K562 (cell line): ENCODE data around the gene MUC3A. TPM values are rescaled to one million over a fixed set of nuclear protein-coding genes. Genes with fewer than 3 reads are reported as not detected.

ENCODE experiments used
- ATAC-seq: fragments of 200-7000 bp; cut with Tn5 transposase; 3 replicates; pipeline ENCODE4 v1.9.1; 2020; ENCODE audit warnings: moderate library complexity
- BruUV-seq: library from RNA; stranded (reverse); fragments of 400-500 nt; replicated peaks from 2 replicates; lab custom pipeline; 2021; lab: Mats Ljungman, UMichigan
- CTCF ChIA-PET: fragments of 300-600 bp; formaldehyde crosslinking; extraction: SDS; loops from one replicate; lab custom pipeline; 2021; ENCODE audit warnings: low intra/inter-chr PET ratio; lab: Yijun Ruan, JAX
- POLR2A ChIA-PET: fragments of 300-600, 350-650 bp; sonication (Branson Sonifier 250); formaldehyde crosslinking; extraction: SDS; loops from one replicate; lab custom pipeline; 2021; ENCODE audit warnings: antibody characterized with exemption, inconsistent platforms; lab: Yijun Ruan, JAX
- DNase-seq, 4 experiments: peaks; one replicate each; pipeline versions ENCODE4 v3.0.0 to v3.0.0-alpha.2; 2011 to 2018; ENCODE audit warnings: low spot score in 3 of 4, mixed read lengths in 3 of 4; ENCODE audit errors: extremely low read depth in 1 of 4
- FAIRE-seq: peaks from 2 replicates; lab custom pipeline; 2011; peaks lifted over from hg19 to GRCh38; lab: Jason Lieb, UNC
- H2AFZ ChIP-seq: 2 replicates; pipeline ENCODE4 v1.6.0; 2011; ENCODE audit warnings: low read depth, low read length, control low read depth, inconsistent platforms
- H3K27ac ChIP-seq: fragments of 200-600 bp; 3 replicates; pipeline ENCODE4 v1.8.0; 2011; ENCODE audit warnings: low read depth, mild to moderate bottlenecking, control low read depth, inconsistent platforms, low read length, moderate library complexity, mixed read lengths; ENCODE audit errors: extremely low read depth
- H3K27me3 ChIP-seq, 2 experiments: fragments of 300-600 bp in 1 of 2; 2 replicates in 1 of 2; 3 replicates in 1 of 2; pipeline versions ENCODE4 v1.6.0 to v1.8.0; 2011; ENCODE audit warnings: inconsistent platforms in 2 of 2, low read length in 2 of 2, mild to moderate bottlenecking in 1 of 2, mixed read lengths in 1 of 2, moderate library complexity in 1 of 2; ENCODE audit not compliant: control insufficient read depth in 2 of 2, insufficient read depth in 2 of 2
- H3K36me3 ChIP-seq: fragments of 300-600 bp; 3 replicates; pipeline ENCODE4 v1.8.0; 2011; ENCODE audit warnings: mild to moderate bottlenecking, low read length, inconsistent platforms; ENCODE audit not compliant: control insufficient read depth, insufficient read depth
- H3K4me1 ChIP-seq, 2 experiments: fragments of 200-600 bp in 1 of 2; replicated peaks in 1 of 2; 2 replicates in 1 of 2; 3 replicates in 1 of 2; pipeline versions ENCODE4 v1.5.1 to v1.8.0; 2011; ENCODE audit warnings: inconsistent platforms in 2 of 2, low read length in 2 of 2, mild to moderate bottlenecking in 1 of 2, mixed read lengths in 1 of 2, moderate library complexity in 1 of 2; ENCODE audit not compliant: control insufficient read depth in 2 of 2, insufficient read depth in 2 of 2
- H3K4me2 ChIP-seq: 2 replicates; pipeline ENCODE4 v1.6.1; 2011; ENCODE audit warnings: low read length, control low read depth, inconsistent platforms, mixed read lengths; ENCODE audit not compliant: insufficient read depth
- H3K4me3 ChIP-seq: fragments of 200-600 bp; sonication (generic), shearing (Covaris generic); 2 replicates; pipeline ENCODE4 v1.5.1; 2016; ENCODE audit warnings: control low read depth, inconsistent platforms
- H3K79me2 ChIP-seq: fragments of 200-600 bp; 3 replicates; pipeline ENCODE4 v1.8.0; 2011; ENCODE audit warnings: low read length, inconsistent platforms; ENCODE audit not compliant: control insufficient read depth, insufficient read depth
- H3K9ac ChIP-seq, 2 experiments: 2 replicates each; pipeline versions ENCODE4 v1.6.0 to v1.6.1; 2011; ENCODE audit warnings: low read depth in 2 of 2, low read length in 2 of 2, control low read depth in 1 of 2, inconsistent platforms in 1 of 2, mild to moderate bottlenecking in 1 of 2, mixed read lengths in 1 of 2; ENCODE audit not compliant: insufficient read depth in 1 of 2
- H3K9me1 ChIP-seq: one replicate; pipeline ENCODE4 v1.6.0; 2011; ENCODE audit warnings: inconsistent platforms, mild to moderate bottlenecking, low read length, moderate library complexity; ENCODE audit not compliant: control insufficient read depth, insufficient read depth
- H3K9me3 ChIP-seq: replicated peaks from 2 replicates; pipeline ENCODE4 v1.5.1; 2011; ENCODE audit warnings: low read depth, low read length, inconsistent platforms; ENCODE audit not compliant: control insufficient read depth, insufficient read depth
- H4K20me1 ChIP-seq: replicated peaks from 2 replicates; pipeline ENCODE4 v1.6.1; 2011; ENCODE audit warnings: low read length, inconsistent platforms, mixed read lengths; ENCODE audit not compliant: control insufficient read depth, insufficient read depth
- CHCHD3 ChIP-seq: fragments of 250-450 bp; sonication (Bioruptor Pico); IDR thresholded peaks from 2 replicates; pipeline ENCODE4 v2.1.2; 2022; ENCODE audit warnings: mild to moderate bottlenecking
- CREB5 ChIP-seq: fragments of 250-450 bp; sonication (Bioruptor Pico); IDR thresholded peaks from 2 replicates; pipeline ENCODE4 v1.5.0; 2020; ENCODE audit warnings: mild to moderate bottlenecking
- E2F3 ChIP-seq: fragments of 250-450 bp; sonication (Bioruptor Pico); IDR thresholded peaks from 2 replicates; pipeline ENCODE4 v1.4.0; 2020; ENCODE audit warnings: mild to moderate bottlenecking
- ETV6 ChIP-seq, 3 experiments: fragments of 150-350 bp in 1 of 3; sonication (generic) in 1 of 3; formaldehyde crosslinking in 1 of 3; IDR thresholded peaks; 2 replicates each; pipeline versions ENCODE4 v1.6.1 to v1.8.0; 2014 to 2022; ENCODE audit warnings: borderline replicate concordance in 2 of 3, low read depth in 2 of 3, antibody characterized with exemption in 1 of 3, low read length in 1 of 3, mild to moderate bottlenecking in 1 of 3, missing genetic modification reagents in 1 of 3
- SIRT6 ChIP-seq: IDR thresholded peaks from one replicate; pipeline ENCODE4 v1.6.1; 2012; ENCODE audit warnings: low read depth, mild to moderate bottlenecking, control low read depth, inconsistent platforms, low read length, moderate library complexity
- SLC30A9 ChIP-seq: fragments of 250-450 bp; sonication (Bioruptor Pico); IDR thresholded peaks from 2 replicates; pipeline ENCODE4 v1.8.0; 2022; ENCODE audit warnings: mild to moderate bottlenecking, moderate library complexity
- SMAD1 ChIP-seq: fragments of 150-350 bp; IDR thresholded peaks from 2 replicates; pipeline ENCODE4 v1.6.1; 2014; ENCODE audit warnings: low read length, low read depth; ENCODE audit not compliant: partially characterized antibody
- TCF7 ChIP-seq: sonication (generic); IDR thresholded peaks from 2 replicates; pipeline ENCODE4 v1.6.1; 2016; ENCODE audit warnings: antibody characterized with exemption, borderline replicate concordance
- ZBTB7A ChIP-seq: IDR thresholded peaks from 2 replicates; pipeline ENCODE4 v1.6.1; 2011; ENCODE audit warnings: low read depth, mild to moderate bottlenecking, low read length, moderate library complexity, borderline replicate concordance; ENCODE audit not compliant: control insufficient read depth
- ZFP30 ChIP-seq: fragments of 250-450 bp; sonication (Bioruptor Pico); IDR thresholded peaks from 2 replicates; pipeline ENCODE4 v1.8.0; 2022; ENCODE audit warnings: moderate library complexity, mild to moderate bottlenecking, inconsistent platforms, borderline replicate concordance
- WGBS: fragments of 100-300 bp; shearing (Covaris generic); methylation state at CpG from one replicate; pipeline ENCODE4 v1.1.6; 2016; ENCODE audit warnings: low coverage, mixed read lengths; ENCODE audit not compliant: insufficient coverage; ENCODE audit errors: missing lambda C conversion rate; 5-methylcytosine and 5-hydroxymethylcytosine counted together
- in situ Hi-C: fragments of 300-500 bp; cut with MboI; formaldehyde crosslinking; loops from 4 replicates; pipeline ENCODE4 v1.15.0; 2018; ENCODE audit warnings: inconsistent platforms, mixed read lengths
- intact Hi-C: fragments of 100-400 bp; cut with micrococcal nuclease; formaldehyde crosslinking; loops from 2 replicates; pipeline ENCODE4 v1.14.2; 2022
- polyA plus RNA-seq, 8 experiments: library from polyadenylated mRNA; depleted of rRNA in 4 of 8; stranded (reverse) in 5 of 8; unstranded in 3 of 8; fragments of >200 nt; fragmentation: Nextera tagmentation in 2 of 8; fragmentation: Illumina TruSeq in 1 of 8; extraction: Ambion mirVana in 2 of 8; extraction: Trizol in 1 of 8; gene quantifications; 2 replicates each; pipeline versions ENCODE4 v1.2.1 to v1.2.3, GENCODE V29; 2011 to 2014; ENCODE audit warnings: inconsistent platforms in 1 of 8, missing spikeins in 1 of 8
- total RNA-seq, 7 experiments: library from RNA; depleted of rRNA in 6 of 7; stranded (reverse); fragments of >200 nt in 6 of 7; fragmentation: Illumina TruSeq in 2 of 7; extraction: Trizol in 2 of 7; gene quantifications; 2 replicates each; pipeline versions ENCODE4 v1.2.1 to v1.2.3, GENCODE V29; 2011 to 2021; ENCODE audit warnings: low replicate concordance in 1 of 7
- TF ChIP-seq, protein P1 (sequence below): fragments of 250-450 bp; sonication (Bioruptor Pico); IDR thresholded peaks from 2 replicates; pipeline ENCODE4 v1.8.0; 2021; ENCODE audit warnings: borderline replicate concordance, mild to moderate bottlenecking, moderate library complexity; ENCODE audit not compliant: poor library complexity, severe bottlenecking
- TF ChIP-seq, protein P2 (sequence below), 2 experiments: fragments of 450-650 bp; IDR thresholded peaks; 2 replicates each; pipeline ENCODE4 v1.6.1; 2018; ENCODE audit warnings: mild to moderate bottlenecking in 2 of 2, low read depth in 1 of 2; ENCODE audit not compliant: partially characterized antibody in 2 of 2

MUC3A gene
- total and polyA plus RNA-seq, 9 of the 15 experiments (the other 6 are each of a cell fraction or from before 2014, with no cell fraction given), result 0.06 to 2.2 (median 0.20) TPM; not detected in 1

GRCh38 chr7:100968650-100969049 lies 19.3 kb downstream of the MUC3A start (continued):
- TF ChIP-seq ZFP30 (CRISPR knock-in tag) (no peak), CHCHD3 (CRISPR knock-in tag) (no peak), SMAD1 (no peak), E2F3 (CRISPR knock-in tag) (no peak), CREB5 (CRISPR knock-in tag) (no peak)

GRCh38 chr7:100969066-100969615 lies 19.8 kb downstream of the MUC3A start, which contains the start of gene MUC12:
TSS of gene MUC12 (plus strand) at chr7:100969565. CDS start at chr7:100969623, 58 bp downstream.
- POLR2A ChIA-PET, result interaction anchor here (1.0 kb wide), 1 partner anchor 11 kb away, joined by 3 read pairs; no protein-coding TSS in a partner anchor
- Histone ChIP-seq H3K9ac (no peak within 1 kb of the TSS; a peak in 1 of 4 replicates), H4K20me1 (peaks cover 20% of the 10 kb centered on the region), H3K27ac (no peak within 1 kb of the TSS), H3K4me3 (no peak within 1 kb of the TSS), H3K4me1 (peaks cover 12 to 25% of the 10 kb centered on the region in 2 experiments; a peak in 4 of 5 replicates), H3K9me3 (no peaks in the 10 kb centered on the region), H3K27me3 (peaks cover 32 to 65% of the 10 kb centered on the region in 2 experiments), H2AFZ (no peak within 1 kb of the TSS), H3K4me2 (no peak within 1 kb of the TSS), H3K79me2 (no peaks in the 10 kb centered on the region), H3K36me3 (no peaks in the 10 kb centered on the region), H3K9me1 (peaks cover 10% of the 10 kb centered on the region)
- CTCF ChIA-PET, result no interaction called here
- WGBS, result under 1% methylated on average over 12 of the region's 12 CpGs
- BruUV-seq, result no TSS peak
- intact Hi-C loops (loop anchor here (2.0 to 5.0 kb wide), 2 partner anchors 16 to 172 kb away; no protein-coding TSS in a partner anchor), in situ Hi-C loops (no loop called here)
- no peak for ATAC-seq
- no peak for DNase-seq
- FAIRE-seq, result no peak
- TF ChIP-seq SIRT6 (no peak), TCF7 (no peak), ETV6 (IDR thresholded peaks at IDR 0.05; ENCODE audit: borderline replicate concordance in 1 of 2, low read depth in 2 of 2, low read length in 1 of 2) (no peak), ETV6 (CRISPR knock-in tag; IDR thresholded peaks at IDR 0.05; ENCODE audit: borderline replicate concordance) (no peak), SLC30A9 (no peak), ZBTB7A (no peak)
- TF ChIP-seq, protein P1, sequence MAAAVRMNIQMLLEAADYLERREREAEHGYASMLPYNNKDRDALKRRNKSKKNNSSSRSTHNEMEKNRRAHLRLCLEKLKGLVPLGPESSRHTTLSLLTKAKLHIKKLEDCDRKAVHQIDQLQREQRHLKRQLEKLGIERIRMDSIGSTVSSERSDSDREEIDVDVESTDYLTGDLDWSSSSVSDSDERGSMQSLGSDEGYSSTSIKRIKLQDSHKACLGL (CRISPR knock-in tag), result no peak
- TF ChIP-seq, protein P2, sequence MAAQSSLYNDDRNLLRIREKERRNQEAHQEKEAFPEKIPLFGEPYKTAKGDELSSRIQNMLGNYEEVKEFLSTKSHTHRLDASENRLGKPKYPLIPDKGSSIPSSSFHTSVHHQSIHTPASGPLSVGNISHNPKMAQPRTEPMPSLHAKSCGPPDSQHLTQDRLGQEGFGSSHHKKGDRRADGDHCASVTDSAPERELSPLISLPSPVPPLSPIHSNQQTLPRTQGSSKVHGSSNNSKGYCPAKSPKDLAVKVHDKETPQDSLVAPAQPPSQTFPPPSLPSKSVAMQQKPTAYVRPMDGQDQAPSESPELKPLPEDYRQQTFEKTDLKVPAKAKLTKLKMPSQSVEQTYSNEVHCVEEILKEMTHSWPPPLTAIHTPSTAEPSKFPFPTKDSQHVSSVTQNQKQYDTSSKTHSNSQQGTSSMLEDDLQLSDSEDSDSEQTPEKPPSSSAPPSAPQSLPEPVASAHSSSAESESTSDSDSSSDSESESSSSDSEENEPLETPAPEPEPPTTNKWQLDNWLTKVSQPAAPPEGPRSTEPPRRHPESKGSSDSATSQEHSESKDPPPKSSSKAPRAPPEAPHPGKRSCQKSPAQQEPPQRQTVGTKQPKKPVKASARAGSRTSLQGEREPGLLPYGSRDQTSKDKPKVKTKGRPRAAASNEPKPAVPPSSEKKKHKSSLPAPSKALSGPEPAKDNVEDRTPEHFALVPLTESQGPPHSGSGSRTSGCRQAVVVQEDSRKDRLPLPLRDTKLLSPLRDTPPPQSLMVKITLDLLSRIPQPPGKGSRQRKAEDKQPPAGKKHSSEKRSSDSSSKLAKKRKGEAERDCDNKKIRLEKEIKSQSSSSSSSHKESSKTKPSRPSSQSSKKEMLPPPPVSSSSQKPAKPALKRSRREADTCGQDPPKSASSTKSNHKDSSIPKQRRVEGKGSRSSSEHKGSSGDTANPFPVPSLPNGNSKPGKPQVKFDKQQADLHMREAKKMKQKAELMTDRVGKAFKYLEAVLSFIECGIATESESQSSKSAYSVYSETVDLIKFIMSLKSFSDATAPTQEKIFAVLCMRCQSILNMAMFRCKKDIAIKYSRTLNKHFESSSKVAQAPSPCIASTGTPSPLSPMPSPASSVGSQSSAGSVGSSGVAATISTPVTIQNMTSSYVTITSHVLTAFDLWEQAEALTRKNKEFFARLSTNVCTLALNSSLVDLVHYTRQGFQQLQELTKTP (IDR thresholded peaks at IDR 0.05; ENCODE audit: low read depth in 1 of 2, partially characterized antibody in 2 of 2), result no peak
